Measurements from ENCODE around the gene SLC30A4.

Gene SLC30A4

GRCh38 chr15:45449395-45449794 is 73.2 kb downstream of the SLC30A4 start:
- DNase-seq = no peak

GRCh38 chr15:45448066-45448915 is 74.3 kb downstream of the SLC30A4 start:
- DNase-seq = peak; percentile 12

GRCh38 chr15:45443645-45444044 is 78.9 kb downstream of the SLC30A4 start:
- DNase-seq = no peak

- DNase-seq = peak; percentile 88
Observed at GRCh38 chr15:45442507-45443135, 79.9 kb downstream of the SLC30A4 start.

GRCh38 chr15:45441686-45442085 is 80.9 kb downstream of the SLC30A4 start:
- no peak for DNase-seq

- DNase-seq = no peak
Observed at GRCh38 chr15:45441036-45441435, 81.5 kb downstream of the SLC30A4 start.

GRCh38 chr15:45439521-45440260 is 82.9 kb downstream of the SLC30A4 start:
- DNase-seq = no peak

GRCh38 chr15:45435124-45435903 is 87.2 kb downstream of the SLC30A4 start:
- DNase-seq = no peak

- no peak for DNase-seq
Observed at GRCh38 chr15:45434078-45434567, 88.4 kb downstream of the SLC30A4 start.

GRCh38 chr15:45431511-45431910 is 91.0 kb downstream of the SLC30A4 start:
- no peak for DNase-seq

GRCh38 chr15:45429941-45430792 is 92.4 kb downstream of the SLC30A4 start:
- DNase-seq = peak; percentile 43
